ENCODE results near the gene BRIP1.

DNA sequence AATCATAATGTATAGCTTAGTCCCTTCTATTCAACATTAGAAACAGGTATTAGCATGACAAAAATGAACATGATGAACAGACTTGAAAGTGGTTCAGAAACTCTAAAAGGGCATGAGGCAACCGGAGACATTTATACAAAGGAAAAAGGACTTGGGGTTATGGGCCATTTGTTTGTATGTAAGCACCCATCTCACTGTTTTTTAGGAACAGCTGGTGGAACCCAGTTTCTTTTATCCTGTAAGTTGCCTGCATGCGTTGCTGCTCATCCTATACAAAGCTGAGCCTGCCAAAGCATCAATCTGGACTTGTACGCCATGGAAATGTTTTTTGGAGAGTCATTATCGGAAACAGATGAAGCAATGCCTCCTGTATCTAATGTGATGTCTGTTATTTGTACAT, 200.0 kb downstream of the BRIP1 start:
- TF ChIP-seq, protein P1, sequence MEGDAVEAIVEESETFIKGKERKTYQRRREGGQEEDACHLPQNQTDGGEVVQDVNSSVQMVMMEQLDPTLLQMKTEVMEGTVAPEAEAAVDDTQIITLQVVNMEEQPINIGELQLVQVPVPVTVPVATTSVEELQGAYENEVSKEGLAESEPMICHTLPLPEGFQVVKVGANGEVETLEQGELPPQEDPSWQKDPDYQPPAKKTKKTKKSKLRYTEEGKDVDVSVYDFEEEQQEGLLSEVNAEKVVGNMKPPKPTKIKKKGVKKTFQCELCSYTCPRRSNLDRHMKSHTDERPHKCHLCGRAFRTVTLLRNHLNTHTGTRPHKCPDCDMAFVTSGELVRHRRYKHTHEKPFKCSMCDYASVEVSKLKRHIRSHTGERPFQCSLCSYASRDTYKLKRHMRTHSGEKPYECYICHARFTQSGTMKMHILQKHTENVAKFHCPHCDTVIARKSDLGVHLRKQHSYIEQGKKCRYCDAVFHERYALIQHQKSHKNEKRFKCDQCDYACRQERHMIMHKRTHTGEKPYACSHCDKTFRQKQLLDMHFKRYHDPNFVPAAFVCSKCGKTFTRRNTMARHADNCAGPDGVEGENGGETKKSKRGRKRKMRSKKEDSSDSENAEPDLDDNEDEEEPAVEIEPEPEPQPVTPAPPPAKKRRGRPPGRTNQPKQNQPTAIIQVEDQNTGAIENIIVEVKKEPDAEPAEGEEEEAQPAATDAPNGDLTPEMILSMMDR (IDR thresholded peaks at IDR 0.05): no peak
- TF ChIP-seq POLR2A (IDR thresholded peaks at IDR 0.05): no peak

All from uterus (tissue), 2 donors.